Mammary epithelial cell (primary cell): ENCODE measurements around the gene CSMD2.

Experiments used
- EZH2 ChIP-seq: IDR thresholded peaks from 2 replicates; pipeline ENCODE4 v1.6.1; 2012; ENCODE audit warnings: low read length, inconsistent platforms, borderline replicate concordance
- TF ChIP-seq, protein P1 (sequence below), 2 donors: IDR thresholded peaks in 1 of 2; conservative IDR thresholded peaks in 1 of 2; 2 replicates each; pipeline ENCODE4 v1.5.1; 2011 to 2012; ENCODE audit warnings: inconsistent platforms in 2 of 2, low read length in 2 of 2, mild to moderate bottlenecking in 2 of 2, control low read depth in 1 of 2, low read depth in 1 of 2; ENCODE audit not compliant: insufficient read depth in 1 of 2; ENCODE audit errors: extremely low read depth in 1 of 2

DNA sequence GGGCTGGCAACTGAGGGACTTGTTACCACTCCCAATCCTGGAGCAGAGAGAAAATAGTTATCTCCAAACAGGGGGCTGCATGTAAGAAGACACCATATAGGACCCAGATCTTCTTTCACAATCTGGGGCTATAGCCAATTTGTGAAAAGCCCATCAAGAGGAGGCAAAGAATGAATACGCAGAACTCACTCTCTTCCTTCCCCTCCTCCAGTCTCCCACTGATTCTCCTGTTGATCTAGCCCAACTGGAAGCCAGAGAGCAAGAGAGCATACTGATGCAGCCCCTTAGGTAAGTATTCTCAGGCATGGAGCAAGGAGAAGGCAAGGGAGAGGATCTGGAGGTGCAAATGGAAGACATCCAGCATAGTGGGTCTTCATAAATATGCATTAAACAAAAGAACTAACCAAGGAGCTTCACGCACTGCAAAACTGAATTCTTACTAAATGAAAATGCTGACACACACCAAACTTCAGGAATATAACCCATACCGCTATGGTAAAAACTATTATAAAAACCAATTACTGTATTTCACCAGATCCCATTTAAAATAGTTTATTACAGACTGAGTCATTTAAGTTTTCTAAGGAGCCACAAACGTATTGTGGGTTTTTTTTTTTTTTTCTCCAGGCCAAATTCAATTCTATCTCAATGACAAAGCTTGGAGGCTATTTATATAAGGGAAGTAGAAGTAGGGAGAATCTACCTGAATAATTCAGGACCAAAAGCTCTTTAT is 316.7 kb downstream of the CSMD2 start:
- TF ChIP-seq, protein P1, sequence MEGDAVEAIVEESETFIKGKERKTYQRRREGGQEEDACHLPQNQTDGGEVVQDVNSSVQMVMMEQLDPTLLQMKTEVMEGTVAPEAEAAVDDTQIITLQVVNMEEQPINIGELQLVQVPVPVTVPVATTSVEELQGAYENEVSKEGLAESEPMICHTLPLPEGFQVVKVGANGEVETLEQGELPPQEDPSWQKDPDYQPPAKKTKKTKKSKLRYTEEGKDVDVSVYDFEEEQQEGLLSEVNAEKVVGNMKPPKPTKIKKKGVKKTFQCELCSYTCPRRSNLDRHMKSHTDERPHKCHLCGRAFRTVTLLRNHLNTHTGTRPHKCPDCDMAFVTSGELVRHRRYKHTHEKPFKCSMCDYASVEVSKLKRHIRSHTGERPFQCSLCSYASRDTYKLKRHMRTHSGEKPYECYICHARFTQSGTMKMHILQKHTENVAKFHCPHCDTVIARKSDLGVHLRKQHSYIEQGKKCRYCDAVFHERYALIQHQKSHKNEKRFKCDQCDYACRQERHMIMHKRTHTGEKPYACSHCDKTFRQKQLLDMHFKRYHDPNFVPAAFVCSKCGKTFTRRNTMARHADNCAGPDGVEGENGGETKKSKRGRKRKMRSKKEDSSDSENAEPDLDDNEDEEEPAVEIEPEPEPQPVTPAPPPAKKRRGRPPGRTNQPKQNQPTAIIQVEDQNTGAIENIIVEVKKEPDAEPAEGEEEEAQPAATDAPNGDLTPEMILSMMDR (conservative IDR thresholded peaks at IDR 0.05 in 1 of 2, IDR thresholded peaks at IDR 0.05 in 1 of 2; ENCODE audit: extremely low read depth in 1 of 2, insufficient read depth in 1 of 2, low read depth in 1 of 2, low read length in 2 of 2), result no peak
- TF ChIP-seq EZH2, result no peak
